HepG2 (cell line): Measurements from ENCODE around the gene ANXA2. TPM values are rescaled to one million over a fixed set of nuclear protein-coding genes. Genes with fewer than 3 reads are reported as not detected.

Experiments
- CTCF ChIP-seq: sonication (generic); formaldehyde crosslinking; IDR thresholded peaks from 2 replicates; pipeline ENCODE4 v1.5.0; 2020; ENCODE audit warnings: mild to moderate bottlenecking, missing genetic modification reagents, moderate library complexity
- FOSL1 ChIP-seq: sonication (generic); formaldehyde crosslinking; IDR thresholded peaks from 2 replicates; pipeline ENCODE4 v1.9.0; 2021; ENCODE audit warnings: missing genetic modification reagents, borderline replicate concordance
- IKZF5 ChIP-seq: IDR thresholded peaks from 2 replicates; pipeline ENCODE4 v1.6.1; 2018; ENCODE audit warnings: missing genetic modification reagents, mild to moderate bottlenecking, missing compliant biosample characterization
- MED8 ChIP-seq: sonication (generic); formaldehyde crosslinking; IDR thresholded peaks from 2 replicates; pipeline ENCODE4 v1.8.1; 2023; ENCODE audit warnings: mild to moderate bottlenecking, missing genetic modification reagents; ENCODE audit not compliant: insufficient replicate concordance
- RAD21 ChIP-seq: fragments of 450-650 bp; formaldehyde crosslinking; IDR thresholded peaks from 2 replicates; pipeline ENCODE4 v1.5.0; 2020; ENCODE audit warnings: mild to moderate bottlenecking
- RERE ChIP-seq: IDR thresholded peaks from 2 replicates; pipeline ENCODE4 v1.6.1; 2016; ENCODE audit warnings: low read depth, missing genetic modification reagents, missing compliant biosample characterization
- TOPORS ChIP-seq: sonication (generic); formaldehyde crosslinking; IDR thresholded peaks from 2 replicates; pipeline ENCODE4 v1.8.0; 2023; ENCODE audit warnings: mild to moderate bottlenecking, missing genetic modification reagents
- U2AF2 ChIP-seq: fragments of 200-400 bp; formaldehyde crosslinking; IDR thresholded peaks from 2 replicates; pipeline ENCODE4 v1.6.1; 2017; ENCODE audit warnings: low read depth, mild to moderate bottlenecking, low read length
- ZKSCAN5 ChIP-seq: sonication (generic); formaldehyde crosslinking; IDR thresholded peaks from 2 replicates; pipeline ENCODE4 v1.5.1; 2020; ENCODE audit warnings: mild to moderate bottlenecking, missing genetic modification reagents
- ZNF362 ChIP-seq: sonication (generic); formaldehyde crosslinking; IDR thresholded peaks from 2 replicates; pipeline ENCODE4 v1.4.0; 2020; ENCODE audit warnings: missing genetic modification reagents, mild to moderate bottlenecking, borderline replicate concordance
- ZNF383 ChIP-seq: sonication (generic); formaldehyde crosslinking; IDR thresholded peaks from 2 replicates; pipeline ENCODE4 v1.4.0; 2020; ENCODE audit warnings: missing genetic modification reagents, mild to moderate bottlenecking, borderline replicate concordance
- ZNF574 ChIP-seq: sonication (generic); formaldehyde crosslinking; IDR thresholded peaks from 2 replicates; pipeline ENCODE4 v1.4.0; 2020; ENCODE audit warnings: missing genetic modification reagents
- polyA plus RNA-seq, 8 experiments: library from polyadenylated mRNA; depleted of rRNA in 3 of 8; stranded (reverse) in 7 of 8; unstranded in 1 of 8; fragments of >200 nt; fragmentation: Illumina TruSeq in 4 of 8; extraction: Trizol in 4 of 8; gene quantifications; 2 replicates each; pipeline versions ENCODE4 v1.2.1 to v1.2.3, GENCODE V29; 2011 to 2016; ENCODE audit warnings: low read depth in 4 of 8, missing spikeins in 1 of 8, mixed read lengths in 1 of 8; ENCODE audit not compliant: insufficient read depth in 1 of 8
- total RNA-seq, 5 experiments: library from RNA; depleted of rRNA; stranded (reverse); fragments of >200 nt; fragmentation: Illumina TruSeq; extraction: Trizol; gene quantifications; 2 replicates each; pipeline ENCODE4 v1.2.3, GENCODE V29; 2016; ENCODE audit warnings: low read depth in 1 of 5

ANXA2 gene
- total and polyA plus RNA-seq, 2 of the 13 experiments (the other 11 are each of a cell fraction or from before 2014, with no cell fraction given): 196 to 613 TPM

- no peak for TF ChIP-seq ZNF362 (CRISPR knock-in tag)
- no peak for TF ChIP-seq FOSL1 (CRISPR knock-in tag)
- TF ChIP-seq ZNF383 (CRISPR knock-in tag): no peak
- no peak for TF ChIP-seq ZKSCAN5
- peak; percentile 16; the same call in 1 of the 2 replicates for TF ChIP-seq RAD21 (CRISPR knock-in tag)
- TF ChIP-seq RERE: no peak
- TF ChIP-seq MED8 (CRISPR knock-in tag): no peak
- peak; percentile 27 for TF ChIP-seq CTCF (CRISPR knock-in tag)
- no peak for TF ChIP-seq U2AF2
- TF ChIP-seq ZNF574 (CRISPR knock-in tag): no peak
- no peak for TF ChIP-seq TOPORS (CRISPR knock-in tag)
- TF ChIP-seq IKZF5 (CRISPR knock-in tag): no peak
Measured at GRCh38 chr15:60444289-60444912, 46.6 kb upstream of the ANXA2 start (continued).
